Measurements from ENCODE around the gene SSB. TPM values are rescaled to one million over a fixed set of nuclear protein-coding genes. Genes with fewer than 3 reads are reported as not detected.

The SSB gene
- total RNA-seq: 99.8 and 109 TPM in 2 replicates

GRCh38 chr2:169798718-169799592 is at the start of gene SSB:
Gene SSB, plus strand, starts transcription at chr2:169798871. Its CDS starts 2,090 bp downstream, at chr2:169800961.

GRCh38 chr2:169824373-169825333 is 26.0 kb downstream of the SSB start, which contains the start of gene METTL5:
Gene METTL5, minus strand, starts transcription at chr2:169824905. Its CDS starts 308 bp downstream, at chr2:169824597.

GRCh38 chr2:169827272-169828140 is 28.8 kb downstream of the SSB start, which contains the start of gene UBR3:
Gene UBR3, plus strand, starts transcription at chr2:169827454. Its CDS starts 54 bp downstream, at chr2:169827508.

Other genes starting within 250 kb of the SSB start
- gene FASTKD1, start 225.0 kb upstream of the SSB start, total RNA-seq: 19.5 and 32.5 TPM in 2 replicates
- 33.8 and 41.4 TPM in 2 replicates for gene PPIG, start 214.5 kb upstream of the SSB start, total RNA-seq
- gene CFAP210, start 104.5 kb upstream of the SSB start, total RNA-seq: not detected in 2 replicates
- 2.7 and 4.7 TPM in 2 replicates for gene PHOSPHO2, start 104.4 kb upstream of the SSB start, total RNA-seq
- gene KLHL23, start 65.0 kb upstream of the SSB start, total RNA-seq: 3.8 and 11.9 TPM in 2 replicates
- 75.5 and 84.1 TPM in 2 replicates for gene METTL5, start 26.0 kb downstream of the SSB start, total RNA-seq
- gene UBR3, start 28.6 kb downstream of the SSB start, total RNA-seq: 29.4 and 44.8 TPM in 2 replicates

Measured in nasal cavity respiratory epithelium epithelial cell of viscerocranial mucosa (primary cell).